PC-3 (cell line): ENCODE data around the gene TNNT2. TPM values are rescaled to one million over a fixed set of nuclear protein-coding genes. Genes with fewer than 3 reads are reported as not detected.

Experiments
- ATAC-seq: fragments of 200-7000 bp; cut with Tn5 transposase; 2 replicates; pipeline ENCODE4 v1.9.1; 2020; ENCODE audit warnings: mild to moderate bottlenecking, moderate library complexity
- BruUV-seq: library from RNA; stranded (reverse); fragments of 400-500 nt; replicated peaks from 2 replicates; lab custom pipeline; 2021; lab: Mats Ljungman, UMichigan
- CTCF ChIA-PET: fragments of 300-600 bp; sonication (Branson Sonifier 250); formaldehyde crosslinking; loops from one replicate; lab custom pipeline; 2022; ENCODE audit warnings: antibody characterized with exemption; lab: Charles Lee
- POLR2A ChIA-PET: fragments of 300-600 bp; sonication (Branson Sonifier 250); formaldehyde crosslinking; loops from one replicate; lab custom pipeline; 2022; ENCODE audit warnings: antibody characterized with exemption; ENCODE audit not compliant: unreplicated experiment; lab: Charles Lee
- DNase-seq: peaks from one replicate; pipeline ENCODE4 v3.0.0-alpha.2; 2015
- H2AFZ ChIP-seq: fragments of 300-600 bp; sonication (generic); 2 replicates; pipeline ENCODE4 v1.6.0; 2016; ENCODE audit warnings: antibody characterized with exemption, low read length
- H3F3A ChIP-seq: fragments of 300-600 bp; sonication (generic); one replicate; pipeline ENCODE4 v1.6.0; 2017; ENCODE audit warnings: antibody characterized with exemption, low read length, control low read depth, mild to moderate bottlenecking; ENCODE audit not compliant: unreplicated experiment
- H3K27ac ChIP-seq: fragments of 300-600 bp; sonication (generic); 2 replicates; pipeline ENCODE4 v1.5.1; 2016; ENCODE audit warnings: mild to moderate bottlenecking, low read length
- H3K27me3 ChIP-seq: fragments of 300-600 bp; sonication (generic); 2 replicates; pipeline ENCODE4 v1.6.1; 2016; ENCODE audit warnings: low read length, mixed read lengths
- H3K36me3 ChIP-seq: fragments of 300-600 bp; sonication (generic); 2 replicates; pipeline ENCODE4 v1.6.1; 2016; ENCODE audit warnings: low read depth, mixed run types, low read length, mixed read lengths
- H3K4me1 ChIP-seq: fragments of 300-600 bp; sonication (generic); 2 replicates; pipeline ENCODE4 v1.5.1; 2016; ENCODE audit warnings: low read length; ENCODE audit not compliant: insufficient read depth
- H3K4me2 ChIP-seq: fragments of 300-600 bp; sonication (generic); 2 replicates; pipeline ENCODE4 v1.6.0; 2016; ENCODE audit warnings: low read length
- H3K4me3 ChIP-seq: fragments of 300-600 bp; sonication (generic); 2 replicates; pipeline ENCODE4 v1.5.1; 2016; ENCODE audit warnings: mild to moderate bottlenecking, low read length, mixed read lengths
- H3K79me2 ChIP-seq: fragments of 300-600 bp; sonication (generic); 2 replicates; pipeline ENCODE4 v1.6.1; 2017; ENCODE audit warnings: low read length, mixed read lengths
- H3K9ac ChIP-seq: fragments of 300-600 bp; sonication (generic); 2 replicates; pipeline ENCODE4 v1.6.0; 2016; ENCODE audit warnings: mild to moderate bottlenecking, low read length
- H3K9me2 ChIP-seq: fragments of 300-600 bp; sonication (generic); replicated peaks from 2 replicates; pipeline ENCODE4 v1.6.1; 2016; ENCODE audit warnings: mixed run types, low read length, mixed read lengths
- H3K9me3 ChIP-seq: fragments of 300-600 bp; sonication (generic); 2 replicates; pipeline ENCODE4 v1.6.1; 2016; ENCODE audit warnings: low read length, mixed read lengths
- H4K20me1 ChIP-seq: fragments of 300-600 bp; sonication (generic); 2 replicates; pipeline ENCODE4 v1.6.1; 2016; ENCODE audit warnings: low read length, mixed read lengths
- CTCF ChIP-seq: fragments of 300-600 bp; sonication (generic); conservative IDR thresholded peaks from 2 replicates; pipeline ENCODE4 v1.5.1; 2017; ENCODE audit warnings: antibody characterized with exemption, low read depth, mild to moderate bottlenecking, low read length
- EZH2 ChIP-seq: fragments of 300-600 bp; sonication (generic); IDR thresholded peaks from one replicate; pipeline ENCODE4 v1.6.1; 2017; ENCODE audit warnings: antibody characterized with exemption, mild to moderate bottlenecking, low read length; ENCODE audit not compliant: unreplicated experiment
- EZH2phosphoT487 ChIP-seq: fragments of 300-600 bp; sonication (generic); IDR thresholded peaks from 2 replicates; pipeline ENCODE4 v1.6.1; 2018; ENCODE audit warnings: mild to moderate bottlenecking, antibody characterized with exemption, low read length, borderline replicate concordance
- intact Hi-C: fragments of 100-400 bp; cut with micrococcal nuclease; formaldehyde crosslinking; loops from 2 replicates; pipeline ENCODE4 v1.9.0; 2023
- total RNA-seq: library from RNA; depleted of rRNA; stranded (reverse); fragments of >200 nt; gene quantifications from 2 replicates; pipeline ENCODE4 v1.2.3, GENCODE V29; 2014

The TNNT2 gene
- total RNA-seq, 1 experiment from 2014 or later = 1.1 TPM

GRCh38 chr1:201322653-201323510, 54.6 kb downstream of the TNNT2 start:
- Histone ChIP-seq H3K9me3 (no peaks in the 10 kb centered on the region), H3K4me2 (no peak overlapping the region), H4K20me1 (no peaks in the 10 kb centered on the region), H3K4me3 (no peak overlapping the region), H3F3A (no peaks in the 10 kb centered on the region), H3K27me3 (no peaks in the 10 kb centered on the region), H3K9me2 (no peaks in the 10 kb centered on the region), H3K79me2 (no peaks in the 10 kb centered on the region), H2AFZ (no peak overlapping the region), H3K27ac (no peak overlapping the region), H3K36me3 (peaks cover 100% of the 10 kb centered on the region), H3K4me1 (no peaks in the 10 kb centered on the region), H3K9ac (no peak overlapping the region)
- DNase-seq (no peak), ATAC-seq (no peak)
- ChIA-PET POLR2A (no interaction called here), CTCF (no interaction called here)
- no TSS peak for BruUV-seq
- TF ChIP-seq CTCF (no peak), EZH2phosphoT487 (no peak), EZH2 (no peak)
- intact Hi-C loops = no loop called here

DNA sequence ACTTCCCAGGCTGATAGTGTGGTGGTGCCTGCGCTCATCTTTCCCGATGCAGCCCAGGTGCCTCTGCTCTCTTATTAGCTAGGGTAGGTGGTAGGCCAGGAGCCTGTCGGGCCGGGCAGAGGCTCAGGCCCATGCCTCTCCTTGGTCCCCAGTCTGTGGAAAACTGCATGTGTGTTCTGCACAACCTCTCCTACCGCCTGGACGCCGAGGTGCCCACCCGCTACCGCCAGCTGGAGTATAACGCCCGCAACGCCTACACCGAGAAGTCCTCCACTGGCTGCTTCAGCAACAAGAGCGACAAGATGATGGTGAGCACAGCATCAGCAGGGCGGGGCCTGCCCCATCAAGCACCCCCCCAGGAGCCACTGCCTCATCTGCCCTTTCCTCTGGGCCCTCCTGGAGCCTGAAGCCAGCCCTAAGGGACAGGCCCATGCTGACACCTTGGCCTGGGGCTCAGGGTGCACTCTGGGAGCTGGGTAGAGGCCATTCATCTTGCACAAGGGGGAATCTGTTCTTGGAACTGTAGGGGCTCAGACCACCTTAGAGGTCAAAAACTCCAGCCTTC, 55.6 kb downstream of the TNNT2 start:
- CTCF ChIA-PET = no interaction called here
- H3K79me2 ChIP-seq = no peaks in the 10 kb centered on the region
- H4K20me1 ChIP-seq = no peaks in the 10 kb centered on the region
- peaks cover 100% of the 10 kb centered on the region for H3K36me3 ChIP-seq
- no peak overlapping the region for H3K9ac ChIP-seq
- no peaks in the 10 kb centered on the region for H3K4me1 ChIP-seq
- no peak overlapping the region for H3K27ac ChIP-seq
- no peaks in the 10 kb centered on the region for H3K27me3 ChIP-seq
- no peak for ATAC-seq
- TF ChIP-seq CTCF (no peak), EZH2phosphoT487 (no peak), EZH2 (no peak)
- no peaks in the 10 kb centered on the region for H3K9me3 ChIP-seq
- BruUV-seq = no TSS peak
- POLR2A ChIA-PET = no interaction called here
- DNase-seq = no peak
- H3K4me3 ChIP-seq = no peak overlapping the region
- intact Hi-C loops = no loop called here
- H2AFZ ChIP-seq = no peak overlapping the region
- no peaks in the 10 kb centered on the region for H3F3A ChIP-seq
- H3K9me2 ChIP-seq = no peaks in the 10 kb centered on the region
- H3K4me2 ChIP-seq = no peak overlapping the region
